T follicular helper cell (primary cell): ENCODE results near the gene THBS2.
"Not testable (repeated sequence)": the region's sequence is repeated elsewhere in the genome, so short reads cannot be mapped to it uniquely, and the experiment has no call there.

ENCODE experiments used
- DNase-seq: peaks from one replicate; pipeline ENCODE4 v3.0.0-alpha.2; 2020; ENCODE audit warnings: low read depth

THBS2 gene

GRCh38 chr6:169184419-169184818, 69.2 kb downstream of the THBS2 start:
- DNase-seq, result no peak

DNA sequence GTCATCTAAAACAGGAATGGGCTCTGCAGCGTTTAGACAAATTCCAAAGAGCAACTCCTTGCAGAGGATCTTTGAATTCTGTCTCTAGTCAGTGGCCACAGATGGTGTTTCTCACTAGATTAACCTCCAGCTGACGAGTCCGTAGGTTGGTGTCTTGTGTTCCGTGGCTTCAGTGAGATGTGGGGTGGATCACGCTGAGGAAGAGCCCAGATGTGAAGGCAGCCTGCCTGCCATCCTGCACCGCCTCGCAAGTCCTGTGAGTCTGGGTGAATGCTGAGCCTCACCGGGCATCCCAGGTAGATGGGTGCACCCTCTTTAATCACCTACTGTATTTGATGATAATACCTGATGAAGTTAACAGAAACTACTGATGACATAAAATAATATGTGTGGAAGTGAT, 70.4 kb downstream of the THBS2 start:
- DNase-seq, result no peak

DNA sequence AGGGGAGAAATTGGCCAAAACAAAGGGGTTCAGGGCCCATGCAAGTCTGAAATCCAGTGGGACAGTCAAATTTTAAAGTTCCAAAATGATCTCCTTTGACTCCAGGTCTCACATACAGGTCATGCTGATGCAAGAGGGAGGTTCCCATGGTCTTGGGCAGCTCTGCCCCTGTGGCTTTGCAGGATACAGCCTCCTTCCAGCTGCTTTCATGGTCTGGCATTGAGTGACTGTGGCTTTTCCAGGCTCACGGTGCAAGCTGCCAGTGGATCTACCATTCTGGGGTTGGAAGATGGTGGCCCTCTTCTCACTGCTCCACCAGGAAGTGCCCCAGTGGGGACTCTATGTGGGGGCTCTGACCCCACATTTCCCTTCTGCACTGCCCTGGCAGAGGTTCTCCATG, 73.8 kb downstream of the THBS2 start:
- DNase-seq, result not testable (repeated sequence)

DNA sequence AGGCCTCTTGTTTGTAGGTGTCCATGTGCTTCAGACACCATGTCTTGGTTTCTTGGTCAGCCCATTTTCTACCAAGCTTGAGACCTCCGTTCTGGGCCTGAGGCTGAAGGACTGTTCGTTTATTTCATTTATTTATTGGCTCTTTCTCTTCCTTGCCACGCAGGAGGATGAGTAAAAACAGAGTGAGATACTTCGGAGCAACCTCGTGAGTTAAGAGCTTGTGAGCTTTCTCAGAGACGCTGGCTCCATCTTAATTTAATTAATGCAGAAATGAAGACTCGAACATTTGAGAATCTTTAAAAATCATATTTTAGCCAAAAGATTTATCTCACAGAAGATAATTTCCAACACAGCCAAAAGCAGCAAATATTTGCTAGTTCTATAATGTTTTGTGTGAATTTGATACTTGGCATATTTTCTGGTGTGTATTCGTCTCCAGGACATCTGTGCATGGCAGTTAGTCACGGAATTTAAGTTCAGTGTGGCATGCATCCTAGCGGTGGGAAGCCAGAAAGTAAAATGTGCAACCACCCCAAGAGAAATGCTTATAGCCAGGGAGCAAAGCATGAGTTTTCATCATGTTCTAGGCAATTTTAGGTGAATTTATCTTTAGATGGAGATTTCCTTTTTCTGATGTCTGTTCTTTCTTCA, 76.0 kb downstream of the THBS2 start:
- no peak for DNase-seq

- DNase-seq, result no peak
These were observed 77.2 kb downstream of the THBS2 start for GRCh38 chr6:169176361-169176991.

- DNase-seq, result no peak
These were observed 78.2 kb downstream of the THBS2 start for GRCh38 chr6:169175360-169175887.

DNA sequence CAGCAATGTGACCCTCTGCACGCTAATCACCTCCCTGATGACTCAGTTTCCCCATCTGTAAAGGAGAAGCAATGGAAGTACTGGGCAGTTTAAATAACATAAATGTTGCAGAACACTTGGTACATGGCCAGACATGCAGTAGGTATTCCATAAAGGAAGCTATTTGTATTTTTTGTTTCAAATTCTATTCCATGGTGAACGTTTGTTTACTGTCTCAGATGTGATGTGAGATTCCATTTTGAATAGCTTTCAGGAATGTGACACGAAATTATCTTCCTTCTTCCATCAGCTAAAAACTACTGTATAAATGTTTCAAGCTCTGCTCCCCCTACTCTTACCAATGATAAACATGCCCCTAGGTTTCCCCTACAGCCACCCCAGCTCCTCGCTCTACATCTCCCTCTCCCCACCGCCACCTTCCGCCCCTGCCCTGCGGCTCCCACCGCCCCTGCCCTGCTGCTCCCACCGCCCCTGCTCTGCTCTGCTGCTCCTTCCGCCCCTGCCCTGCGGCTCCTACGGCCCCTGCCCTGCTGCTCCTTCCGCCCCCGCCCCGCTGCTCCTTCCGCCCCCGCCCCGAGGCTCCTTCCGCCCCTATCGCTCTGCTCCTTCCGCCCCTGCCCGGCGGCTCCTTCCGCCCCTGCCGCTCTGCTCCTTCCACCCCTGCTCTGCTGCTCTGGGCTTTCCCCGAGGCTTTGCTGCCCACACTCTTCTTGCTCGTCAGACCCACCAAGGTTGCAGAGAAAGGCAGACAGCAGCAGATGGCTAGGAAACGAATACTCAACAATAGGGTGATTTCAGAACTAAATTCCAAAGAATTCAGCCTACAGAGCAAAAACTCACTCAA, 78.9 kb downstream of the THBS2 start:
- DNase-seq, result no peak

DNA sequence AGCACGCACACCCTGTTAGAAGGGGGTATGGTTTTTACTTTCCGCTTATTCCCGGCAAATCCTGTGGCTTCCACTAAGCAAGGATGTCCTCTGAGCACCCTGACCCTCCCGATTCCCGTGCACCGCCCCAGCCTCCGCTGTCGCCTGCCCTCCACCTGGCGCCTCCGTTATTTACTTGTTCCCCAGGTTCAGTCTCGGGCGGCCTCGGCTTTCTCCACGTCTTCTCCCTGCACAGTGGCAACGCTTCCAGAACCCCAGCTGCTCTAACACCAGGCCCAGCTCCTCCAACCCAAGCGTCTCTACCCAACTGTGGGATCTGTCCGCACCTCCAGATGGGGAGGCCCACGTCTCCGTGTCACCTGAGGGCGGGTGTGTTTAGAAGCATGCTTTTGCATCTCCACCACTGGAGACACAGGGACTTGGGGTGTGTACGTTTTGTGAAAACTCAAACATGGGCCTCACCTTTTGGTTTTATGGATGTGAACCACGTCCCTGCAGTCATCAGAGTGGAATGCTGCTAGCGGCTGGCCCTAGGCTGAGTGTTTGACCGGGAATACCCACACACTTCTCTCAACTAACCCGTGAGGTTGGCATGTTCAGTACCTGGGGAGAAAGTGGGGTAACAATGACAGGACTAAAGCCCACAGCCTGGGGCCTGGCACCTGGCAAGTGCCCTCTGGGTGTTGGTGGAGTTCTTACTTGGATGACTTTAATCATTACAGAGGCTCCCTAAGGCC, 79.9 kb downstream of the THBS2 start:
- no peak for DNase-seq

- no peak for DNase-seq
These were observed 80.7 kb downstream of the THBS2 start for GRCh38 chr6:169172946-169173345.

GRCh38 chr6:169172456-169172855, 81.2 kb downstream of the THBS2 start:
- DNase-seq, result no peak

GRCh38 chr6:169171951-169172350, 81.7 kb downstream of the THBS2 start:
- no peak for DNase-seq

- DNase-seq, result no peak
These were observed 82.6 kb downstream of the THBS2 start for GRCh38 chr6:169171016-169171415.

- DNase-seq, result no peak
These were observed 83.1 kb downstream of the THBS2 start for GRCh38 chr6:169170583-169170955.

- DNase-seq, result no peak
These were observed 83.6 kb downstream of the THBS2 start for GRCh38 chr6:169169941-169170582.

- no peak for DNase-seq
These were observed 84.3 kb downstream of the THBS2 start for GRCh38 chr6:169169375-169169774.

- no peak for DNase-seq
These were observed 84.9 kb downstream of the THBS2 start for GRCh38 chr6:169168706-169169105.

- no peak for DNase-seq
These were observed 85.4 kb downstream of the THBS2 start for GRCh38 chr6:169168302-169168630.

DNA sequence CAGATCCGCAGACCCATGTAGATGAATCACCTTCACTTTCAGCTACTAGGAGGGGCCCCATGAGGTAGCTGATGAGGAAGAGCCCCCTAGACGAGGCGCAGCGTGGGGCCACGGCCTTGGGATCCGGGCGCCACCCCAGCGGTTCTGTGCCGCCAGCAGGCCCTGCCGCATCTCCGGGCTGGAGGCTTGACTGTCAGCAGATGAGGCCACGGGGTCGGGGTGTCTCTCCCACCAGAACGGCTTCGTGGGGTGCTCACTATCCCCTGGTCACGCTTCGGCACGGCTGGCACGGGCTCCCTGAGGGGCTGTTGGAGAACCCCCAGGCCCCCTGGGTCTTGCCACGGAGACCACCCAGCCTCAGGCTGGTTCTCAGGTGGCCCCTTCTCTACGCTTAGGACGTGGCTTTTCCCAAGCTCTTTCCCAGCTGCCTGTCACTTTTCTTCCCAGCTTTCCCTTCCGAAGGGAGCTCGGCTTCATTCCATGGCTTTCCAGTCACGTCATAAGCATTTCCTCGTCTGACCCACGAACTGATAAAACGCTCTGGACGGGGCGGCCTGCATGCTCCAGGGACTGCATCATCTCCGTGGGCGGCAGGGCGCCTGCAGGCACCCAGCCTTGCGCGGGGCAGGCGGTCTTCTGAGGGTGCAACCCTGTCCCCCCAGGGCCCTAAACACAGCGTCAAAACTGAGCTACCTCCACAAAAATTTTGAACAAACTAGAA, 85.9 kb downstream of the THBS2 start:
- no peak for DNase-seq

GRCh38 chr6:169166896-169167580, 86.6 kb downstream of the THBS2 start:
- no peak for DNase-seq
